Activated CD4-positive, alpha-beta T cell treated with anti-CD3 and anti-CD28 coated beads, Interleukin-2, amount 50 U/mL, for 24 hours (primary cell): Measurements from ENCODE around the gene CXXC5.
"Not testable (repeated sequence)": the region's sequence is repeated elsewhere in the genome, so short reads cannot be mapped to it uniquely, and the experiment has no call there.

ENCODE experiments used
- DNase-seq, 2 donors: peaks; one replicate each; pipeline ENCODE4 v3.0.0-alpha.2; 2020; ENCODE audit warnings: low read depth in 1 of 2, low spot score in 1 of 2

Gene CXXC5

DNA sequence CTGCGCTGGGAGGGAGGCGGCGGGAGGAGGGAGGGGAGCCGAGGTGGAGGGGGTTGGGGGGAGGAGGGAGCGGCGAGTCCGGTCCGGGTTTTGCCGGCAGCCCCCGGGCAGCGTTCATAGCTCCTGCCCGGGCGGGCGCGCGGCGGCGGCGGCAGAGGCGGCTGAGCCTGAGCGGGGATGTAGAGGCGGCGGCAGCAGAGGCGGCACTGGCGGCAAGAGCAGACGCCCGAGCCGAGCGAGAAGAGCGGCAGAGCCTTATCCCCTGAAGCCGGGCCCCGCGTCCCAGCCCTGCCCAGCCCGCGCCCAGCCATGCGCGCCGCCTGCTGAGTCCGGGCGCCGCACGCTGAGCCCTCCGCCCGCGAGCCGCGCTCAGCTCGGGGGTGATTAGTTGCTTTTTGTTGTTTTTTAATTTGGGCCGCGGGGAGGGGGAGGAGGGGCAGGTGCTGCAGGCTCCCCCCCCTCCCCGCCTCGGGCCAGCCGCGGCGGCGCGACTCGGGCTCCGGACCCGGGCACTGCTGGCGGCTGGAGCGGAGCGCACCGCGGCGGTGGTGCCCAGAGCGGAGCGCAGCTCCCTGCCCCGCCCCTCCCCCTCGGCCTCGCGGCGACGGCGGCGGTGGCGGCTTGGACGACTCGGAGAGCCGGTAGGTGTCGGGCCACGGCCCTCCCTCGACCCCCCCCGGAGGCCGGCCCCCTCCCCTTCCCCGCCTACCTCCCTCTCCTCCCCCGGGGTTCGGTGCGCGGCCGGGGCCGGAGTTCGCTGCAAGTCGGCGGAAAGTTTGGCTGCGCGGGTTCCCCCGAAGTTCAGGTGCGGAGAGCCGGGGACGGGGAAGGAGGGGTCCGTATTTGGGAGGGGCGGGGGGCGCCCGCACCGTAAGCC, at the start of gene CXXC5:
CXXC5 (plus strand) TSS at position 145 of the 877 bp plus-strand sequence. CDS start 32,175 bp downstream, outside the sequence.
- no peak for DNase-seq

DNA sequence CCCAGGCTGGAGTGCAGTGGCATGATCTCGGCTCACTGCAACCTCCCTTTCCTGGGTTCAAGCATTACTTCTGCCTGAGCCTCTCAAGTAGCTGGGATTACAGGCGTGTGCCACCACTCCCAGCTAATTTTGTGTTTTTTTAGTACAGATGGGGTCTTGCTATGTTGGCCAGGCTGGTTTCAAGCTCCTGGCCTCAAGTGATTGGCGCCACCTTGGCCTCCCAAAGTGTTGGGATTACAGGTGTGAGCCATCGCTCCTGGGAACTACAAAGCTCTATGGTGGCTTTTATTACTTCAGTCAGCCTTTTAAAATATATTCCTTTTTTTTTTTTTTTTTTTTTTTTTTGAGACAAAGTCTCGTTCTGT, 49.6 kb upstream of the CXXC5 start:
- not testable (repeated sequence) for DNase-seq

DNA sequence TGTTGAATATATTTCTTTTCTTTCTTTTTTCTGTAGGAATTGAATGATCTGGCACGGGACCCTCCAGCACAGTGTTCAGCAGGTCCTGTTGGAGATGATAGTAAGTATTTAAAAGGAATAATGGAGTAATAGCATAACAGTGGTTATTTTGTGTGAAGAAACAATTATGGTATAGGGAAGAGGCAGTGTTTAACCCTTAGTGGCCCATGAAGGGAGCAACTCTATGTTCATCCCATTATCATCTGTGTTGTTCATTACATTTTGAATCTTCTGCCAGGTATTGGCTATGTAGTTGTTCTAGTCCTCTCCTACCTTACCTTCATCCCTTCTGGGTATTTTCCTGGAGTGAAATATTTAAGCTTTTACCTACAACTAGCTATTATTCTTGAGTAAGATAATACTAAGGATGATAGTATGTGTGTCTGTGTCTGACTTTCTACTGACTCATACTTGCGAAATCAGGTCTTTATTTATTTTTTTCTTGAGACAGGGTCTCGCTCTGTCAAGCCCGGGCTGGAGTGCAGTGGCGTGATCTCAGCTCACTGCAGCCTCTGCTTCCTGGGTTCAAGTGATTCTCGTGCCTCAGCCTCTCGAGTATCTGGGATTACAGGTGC, 47.7 kb upstream of the CXXC5 start:
- no peak for DNase-seq

DNA sequence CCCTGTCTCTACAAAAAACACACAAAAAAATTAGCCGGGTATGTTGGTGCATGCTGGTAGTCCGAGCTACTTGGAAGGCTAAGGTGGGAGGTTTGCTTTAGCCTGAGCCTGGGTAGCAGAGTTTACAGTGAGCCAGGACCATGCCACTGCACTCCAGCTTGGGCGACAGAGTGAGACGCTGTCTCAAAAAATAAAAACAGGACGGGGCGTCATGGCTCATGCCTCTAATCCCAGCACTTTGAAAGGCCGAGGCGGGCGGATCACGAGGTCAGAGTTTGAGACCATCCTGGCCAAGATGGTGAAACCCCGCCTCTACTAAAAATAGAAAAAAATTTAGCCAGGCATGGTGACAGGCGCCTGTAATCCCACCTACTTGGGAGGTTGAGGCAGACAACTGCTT, 46.7 kb upstream of the CXXC5 start:
- DNase-seq: no peak

DNA sequence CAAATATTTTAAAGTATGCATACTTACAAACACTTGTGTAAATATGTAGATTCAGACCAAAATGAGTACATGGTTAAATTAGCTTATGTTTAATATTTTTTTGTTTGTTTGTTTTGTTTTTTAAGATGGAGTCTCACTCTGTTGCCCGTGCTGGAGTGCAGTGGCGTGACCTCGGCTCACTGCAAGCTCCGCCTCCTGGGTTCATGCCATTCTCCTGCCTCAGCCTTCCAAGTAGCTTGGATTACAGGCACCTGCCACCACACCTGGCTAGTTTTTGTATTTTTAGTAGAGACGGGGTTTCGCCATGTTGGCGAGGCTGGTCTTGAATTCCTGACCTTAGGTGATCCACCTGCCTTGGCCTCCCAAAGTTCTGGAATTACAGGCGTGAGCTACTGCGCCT, 46.2 kb upstream of the CXXC5 start:
- DNase-seq: not testable (repeated sequence)

DNA sequence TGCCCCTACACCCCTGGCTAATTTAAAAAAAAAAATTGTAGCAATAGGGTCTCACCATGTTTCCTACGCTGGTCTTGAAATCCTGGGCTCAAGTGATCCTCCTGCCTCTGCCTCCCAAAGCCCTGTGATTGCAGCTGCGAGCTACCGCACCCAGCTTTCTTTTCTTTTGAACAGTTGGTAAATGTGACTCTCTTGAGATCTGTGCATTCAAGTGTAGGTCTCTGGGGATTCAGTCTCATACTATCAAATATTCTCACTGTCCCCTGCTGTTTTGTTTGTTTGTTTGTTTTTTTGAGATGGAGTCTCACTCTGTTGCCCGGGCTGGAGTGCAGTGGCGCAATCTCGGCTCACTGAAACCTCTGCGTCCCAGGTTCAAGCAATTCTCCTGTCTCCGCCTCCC, 42.3 kb upstream of the CXXC5 start:
- DNase-seq: no peak

DNA sequence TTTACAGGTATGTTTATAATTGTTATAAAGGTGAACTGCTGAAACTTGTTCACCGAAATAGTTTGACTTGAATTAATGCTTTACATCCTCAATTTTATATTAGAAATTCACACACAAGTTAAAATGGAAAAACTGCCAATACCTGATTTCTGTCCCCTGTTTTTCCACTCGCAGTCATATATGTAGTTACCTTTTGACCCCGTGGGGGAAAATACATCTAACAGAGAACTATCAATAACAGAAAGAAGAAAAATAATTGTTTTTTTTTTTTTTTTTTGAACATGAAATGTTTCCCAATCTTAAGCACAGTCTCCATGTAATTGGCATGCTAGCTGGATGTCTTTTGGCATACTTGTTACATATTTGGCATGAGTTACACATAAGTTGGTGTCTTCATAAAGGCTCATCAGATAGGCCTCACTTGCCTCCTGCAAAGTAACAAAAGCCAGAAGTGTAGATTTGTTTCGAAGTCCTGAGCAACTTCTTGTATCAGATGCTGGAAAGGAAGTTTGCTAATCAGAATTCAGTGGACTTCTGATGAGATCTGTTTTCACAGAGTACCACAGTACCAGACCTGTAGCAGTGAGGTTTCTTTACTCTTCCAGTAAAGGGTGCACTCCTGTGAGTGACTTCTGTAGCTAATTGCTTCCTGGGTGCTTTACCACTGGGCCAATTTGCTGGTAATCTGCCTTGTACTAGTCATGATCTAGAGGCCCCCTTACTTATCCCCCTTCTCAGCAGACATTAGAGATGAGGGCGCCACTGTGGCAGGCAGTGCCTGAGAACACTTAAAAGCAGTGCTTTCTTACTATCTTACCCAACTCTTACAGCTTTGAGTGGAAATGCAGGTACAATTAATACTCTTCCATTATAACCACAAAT, 36.2 kb upstream of the CXXC5 start:
- DNase-seq: no peak

DNA sequence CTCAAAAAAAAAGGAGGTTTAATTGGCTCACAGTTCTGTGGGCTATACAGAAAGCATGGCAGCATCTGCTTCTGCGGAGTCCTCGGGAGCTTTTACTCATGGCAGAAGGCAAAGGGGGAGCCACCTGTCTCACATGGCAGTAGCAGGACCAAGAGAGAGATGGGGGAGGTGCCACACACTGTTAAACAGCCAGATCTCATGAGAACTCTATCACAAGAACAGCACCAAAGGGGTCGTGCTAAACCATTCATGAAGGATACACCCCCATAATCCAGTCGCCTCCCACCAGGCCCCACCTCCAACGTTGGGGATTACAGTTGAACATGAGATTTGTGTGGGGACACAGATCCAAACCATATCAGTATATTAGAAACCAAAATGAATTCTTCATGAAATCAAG, 28.3 kb upstream of the CXXC5 start:
- no peak for DNase-seq

DNA sequence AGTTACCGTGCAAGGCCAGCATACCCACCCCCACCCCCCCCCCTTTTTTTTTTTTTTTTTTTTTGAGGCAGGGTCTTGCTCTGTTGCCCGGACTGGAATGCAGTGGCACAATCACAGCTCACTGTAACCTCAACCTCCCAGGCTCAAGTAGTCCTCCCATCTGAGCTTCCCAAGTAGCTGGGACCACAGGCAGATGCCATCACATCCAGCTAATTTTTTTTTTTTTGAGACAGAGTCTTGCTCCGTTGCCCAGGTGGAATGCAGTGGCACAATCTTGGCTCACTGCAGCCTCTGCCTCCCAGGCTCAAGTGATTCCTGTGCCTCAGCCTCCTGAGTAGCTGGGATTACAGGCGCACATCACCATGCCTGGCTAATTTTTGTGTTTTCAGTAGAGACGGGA, 22.8 kb upstream of the CXXC5 start:
- not testable (repeated sequence) for DNase-seq

DNA sequence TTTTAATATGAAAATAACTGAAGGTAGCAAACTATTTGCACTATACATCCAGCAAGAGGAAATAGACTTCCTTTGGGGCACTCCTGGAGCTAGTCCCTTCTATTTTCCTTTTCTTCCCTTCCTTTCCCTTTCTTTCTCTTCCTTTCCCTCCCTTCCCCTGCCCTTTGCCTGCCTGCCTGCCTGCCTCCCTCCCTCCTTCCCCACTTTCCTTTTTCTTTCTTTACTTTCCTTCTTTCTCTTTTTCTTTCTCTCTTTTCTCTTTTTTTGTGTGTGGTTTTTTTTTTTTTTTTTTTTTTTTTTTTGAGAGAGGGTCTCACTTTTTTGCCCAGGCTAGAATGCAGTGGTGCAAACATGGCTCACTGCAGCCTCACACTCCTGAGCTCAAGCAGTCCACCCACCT, 17.3 kb upstream of the CXXC5 start:
- no peak for DNase-seq

DNA sequence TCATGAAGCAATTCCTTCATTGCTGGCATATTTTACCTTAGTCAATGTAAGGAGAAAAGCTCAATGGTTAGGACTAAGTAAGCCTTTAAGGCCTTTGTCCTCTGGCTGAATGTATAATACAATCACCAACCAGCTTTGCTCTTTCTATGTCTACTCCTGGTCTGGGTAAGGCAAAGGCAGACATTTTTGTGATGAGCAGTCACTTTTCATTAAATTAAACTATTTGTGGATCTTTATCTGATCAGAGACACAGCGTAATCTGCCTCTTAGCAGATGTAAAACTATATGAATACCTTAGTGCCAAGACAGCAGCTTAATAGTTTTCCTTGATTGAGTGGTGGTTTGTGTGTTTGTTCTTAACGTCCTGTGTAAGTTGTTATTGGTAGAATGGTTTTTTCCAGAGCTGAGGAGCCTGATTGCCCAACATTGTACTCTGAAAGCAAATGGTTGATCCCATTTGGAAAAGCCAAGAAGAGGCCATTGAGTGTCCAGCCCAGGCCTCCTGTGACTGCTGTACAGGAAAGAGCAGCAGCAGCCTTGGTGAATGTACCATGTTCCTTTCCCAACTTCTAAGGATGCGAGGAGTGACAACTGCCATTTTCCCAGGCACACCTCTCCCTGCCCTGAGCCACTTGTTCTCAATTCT, 16.5 kb upstream of the CXXC5 start:
- no peak for DNase-seq

DNA sequence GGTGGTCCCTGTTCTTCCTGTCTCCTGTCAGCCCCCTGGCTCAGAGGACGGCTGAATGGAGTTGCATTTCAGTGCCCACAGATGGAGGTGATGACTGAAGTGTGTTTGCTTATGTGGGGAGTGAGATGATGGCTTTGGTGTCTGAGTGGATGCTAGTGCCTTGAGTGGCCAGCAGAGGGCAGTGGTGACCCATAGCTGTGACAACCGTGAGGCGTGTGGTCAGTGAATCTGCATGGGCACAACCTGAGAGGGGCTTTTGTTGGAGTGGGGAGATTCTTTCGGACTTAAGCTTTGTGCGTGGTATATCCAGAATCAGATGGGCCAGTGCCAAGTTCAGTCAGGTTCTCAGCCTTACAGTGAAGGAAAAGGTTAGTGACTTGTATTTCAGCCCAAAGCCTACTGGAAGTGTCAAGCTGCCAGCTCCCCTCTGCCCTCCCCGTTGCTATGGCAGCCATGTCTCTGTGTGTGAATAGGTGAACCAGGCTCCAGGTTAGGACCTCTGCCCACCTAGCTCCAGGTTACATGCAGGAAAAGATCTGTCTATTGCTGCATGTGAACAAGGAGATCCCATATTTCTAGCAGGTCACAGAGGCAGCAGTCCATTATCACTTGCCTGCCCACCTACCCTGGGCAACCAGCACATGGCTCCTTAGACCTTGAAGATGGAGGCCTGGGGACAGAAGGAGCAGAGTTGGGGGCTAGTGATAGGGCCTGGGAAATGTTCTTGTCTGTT, 14.7 kb upstream of the CXXC5 start:
- peak; percentile 43 to 44 for DNase-seq

DNA sequence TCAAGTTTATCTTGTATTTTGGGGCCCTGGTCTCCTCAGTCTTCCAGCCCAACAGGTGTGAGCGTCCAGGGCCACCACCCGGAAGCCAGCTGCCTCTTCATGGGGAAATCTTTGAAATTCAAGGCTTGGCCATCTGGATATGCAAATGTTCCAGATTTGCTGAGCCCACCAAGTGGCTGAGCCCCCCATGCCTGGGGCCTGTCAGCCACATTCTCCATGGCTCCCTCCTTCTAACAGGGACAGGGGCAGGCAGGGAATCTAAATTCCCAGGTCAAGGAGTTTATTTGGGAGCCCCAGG, 14.2 kb upstream of the CXXC5 start:
- no peak for DNase-seq

DNA sequence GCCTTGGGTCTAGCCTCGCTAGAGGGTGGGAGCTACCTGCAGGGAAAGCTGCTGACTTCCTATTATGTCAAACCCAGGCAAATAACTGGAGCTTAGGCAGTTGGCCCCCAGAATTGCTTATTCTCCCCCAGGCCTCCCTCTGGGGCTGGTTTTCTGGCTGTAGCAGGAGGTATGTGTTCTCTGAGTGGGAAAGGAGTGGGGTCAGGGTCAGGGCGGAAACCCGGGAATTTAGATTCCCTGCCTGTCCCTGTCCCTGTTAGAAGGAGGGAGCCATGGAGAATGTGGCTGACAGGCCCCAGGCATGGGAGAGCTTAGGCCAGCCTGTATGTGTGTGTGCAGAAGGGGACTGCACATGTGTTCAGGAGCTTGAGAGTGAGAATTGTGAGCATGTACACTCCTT, 13.6 kb upstream of the CXXC5 start:
- DNase-seq: no peak

DNA sequence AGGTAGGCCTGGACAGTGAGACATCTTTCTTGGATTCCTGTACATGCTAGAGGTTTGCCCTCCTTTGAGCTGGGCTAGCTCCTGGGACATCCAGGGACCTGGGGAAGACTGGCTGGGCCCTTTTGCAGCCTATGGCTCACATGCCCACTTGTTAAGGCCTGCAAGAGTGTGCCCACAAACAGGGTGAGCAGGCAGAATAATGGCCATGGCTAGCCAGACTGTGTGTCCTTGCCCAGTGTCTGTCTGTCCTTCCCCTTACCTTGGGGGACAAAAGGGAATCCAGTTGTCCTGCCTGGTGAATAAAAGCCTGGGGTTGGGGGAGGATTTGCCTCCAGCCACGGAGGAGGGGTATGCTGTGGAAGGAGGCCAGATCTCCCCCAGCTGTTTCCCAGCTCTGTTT, 13.0 kb upstream of the CXXC5 start:
- DNase-seq: no peak

DNA sequence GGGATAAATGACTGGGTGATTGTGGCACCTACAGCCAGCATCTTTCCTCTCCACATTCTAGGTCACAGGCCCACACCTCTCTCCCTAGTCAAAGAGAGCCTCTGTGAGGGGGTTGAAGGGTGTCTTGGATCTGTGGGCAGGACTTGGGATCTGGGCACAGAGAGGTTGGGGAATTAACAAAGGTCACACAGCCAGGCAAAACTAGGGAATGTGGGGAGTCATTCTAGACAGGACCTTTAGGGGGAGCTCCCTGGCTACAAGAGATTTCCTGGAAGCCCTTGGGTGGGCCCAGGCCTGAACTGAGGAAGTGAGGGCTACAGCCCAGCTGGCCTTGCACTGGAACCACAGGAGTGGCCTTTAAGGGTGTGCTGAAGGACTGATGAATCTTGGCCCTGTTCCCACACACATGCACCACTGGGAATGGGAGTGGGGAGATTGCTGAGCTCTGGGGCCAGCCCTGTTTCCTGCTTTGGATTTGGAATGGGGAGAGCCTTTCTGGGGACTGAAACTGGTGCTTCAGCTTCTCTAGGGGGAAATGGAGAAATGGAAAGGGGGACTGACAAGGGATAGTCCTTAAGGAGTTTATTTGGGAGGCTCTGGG, 12.4 kb upstream of the CXXC5 start:
- DNase-seq: no peak

DNA sequence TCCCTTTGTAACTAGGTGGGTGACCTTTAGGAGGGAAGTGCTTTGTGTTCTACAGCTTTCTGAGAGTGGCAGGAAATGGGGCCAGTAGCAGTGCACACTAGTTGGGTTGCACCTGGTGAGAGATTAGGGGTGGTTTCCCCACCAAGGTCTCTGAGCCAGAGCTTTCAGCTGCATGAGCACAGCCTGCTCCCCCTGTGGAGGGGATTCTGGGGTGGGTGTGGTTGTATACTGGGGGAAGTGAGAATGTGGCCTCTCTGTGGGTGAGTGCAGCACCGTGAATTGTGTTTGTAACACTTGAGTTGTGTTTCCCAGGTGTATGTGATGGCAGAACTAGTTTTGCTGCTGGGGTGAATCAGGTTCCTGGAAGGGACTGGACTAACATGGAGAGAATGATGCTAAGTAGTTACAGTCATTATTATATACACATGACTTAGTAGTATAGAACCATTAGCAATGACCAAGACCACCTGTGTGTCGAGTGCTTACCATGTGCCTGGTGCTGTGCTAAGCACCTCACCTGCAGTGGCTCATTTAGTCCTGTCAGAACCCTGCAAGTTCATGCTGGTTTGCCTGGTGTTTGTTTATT, 11.8 kb upstream of the CXXC5 start:
- peak in 1 of 2 donors; percentile 27 for DNase-seq

DNA sequence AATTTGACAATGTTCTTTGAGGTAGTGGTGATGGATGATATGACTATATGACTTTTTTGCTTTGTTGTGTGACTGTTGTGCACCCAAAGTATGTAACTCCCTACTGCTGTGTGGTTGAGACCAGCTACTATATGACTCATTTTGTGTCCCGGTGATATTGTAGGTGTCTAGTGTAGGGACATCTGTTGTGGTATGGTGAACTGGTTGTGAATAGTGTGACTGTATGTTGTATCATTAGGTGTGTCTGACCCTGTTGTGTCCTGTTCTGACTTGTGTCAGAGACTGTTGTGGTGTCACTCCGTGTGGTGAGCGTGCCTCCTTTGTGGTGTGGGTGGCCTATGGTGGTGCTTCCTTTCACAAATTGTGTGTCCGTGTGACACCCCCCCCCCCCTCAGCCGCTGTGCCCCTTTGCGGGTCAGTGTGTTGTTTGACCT, 11.2 kb upstream of the CXXC5 start:
- DNase-seq: no peak

DNA sequence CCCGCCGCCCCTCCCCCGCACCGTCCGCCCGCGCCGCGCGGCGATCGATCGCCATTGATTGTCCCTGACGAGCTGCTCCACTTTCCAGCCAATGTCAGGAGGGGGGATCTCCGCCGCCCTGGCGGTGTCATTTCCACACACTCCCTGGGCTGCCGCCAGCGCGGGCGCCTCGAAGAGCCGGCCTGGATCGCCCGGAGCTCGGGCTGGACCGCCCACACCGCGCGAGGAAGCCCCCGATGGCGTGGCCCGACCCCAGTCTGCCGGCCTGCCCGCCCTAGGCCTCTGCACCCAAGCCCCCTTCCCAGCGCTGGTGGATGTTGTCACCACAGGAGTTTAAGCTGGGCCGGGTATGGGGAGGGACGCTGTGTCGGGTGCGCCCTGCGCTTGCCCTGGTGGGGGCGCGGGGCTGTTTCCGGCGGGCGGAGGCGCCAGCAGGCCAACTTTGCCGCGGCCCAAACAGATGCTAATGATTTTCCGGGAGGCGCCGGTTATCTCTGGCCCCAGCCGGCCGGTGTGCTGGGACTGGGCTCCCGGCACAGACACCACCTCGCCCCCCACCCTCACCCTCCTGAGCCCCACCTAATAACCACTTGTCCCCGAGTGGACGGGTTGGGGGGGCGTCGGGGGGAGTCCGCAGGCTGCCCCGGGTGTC, 10.6 kb upstream of the CXXC5 start:
- no peak for DNase-seq
